WTC11 (cell line): ENCODE results near the gene ABHD17C. TPM values are rescaled to one million over a fixed set of nuclear protein-coding genes. Genes with fewer than 3 reads are reported as not detected.

Experiments
- ATAC-seq: fragments of 200-7000 bp; cut with Tn5 transposase; 2 replicates; pipeline ENCODE4 v1.10.0; 2021; ENCODE audit warnings: mild to moderate bottlenecking, moderate library complexity
- CTCF ChIA-PET: fragments of 300-600 bp; sonication (Branson Sonifier 250); formaldehyde crosslinking; loops from one replicate; lab custom pipeline; 2021; ENCODE audit warnings: antibody characterized with exemption; lab: Charles Lee
- POLR2A ChIA-PET: fragments of 350-600 bp; sonication (Branson Sonifier 250); formaldehyde crosslinking; loops from one replicate; lab custom pipeline; 2021; ENCODE audit warnings: antibody characterized with exemption; lab: Charles Lee
- DNase-seq: peaks from one replicate; pipeline ENCODE4 v3.0.0; 2021; ENCODE audit warnings: low spot score
- H3K27ac Mint-ChIP-seq: 2 replicates; pipeline ENCODE4 v1.8.0; 2021; ENCODE audit warnings: mixed read lengths
- H3K27me3 Mint-ChIP-seq: 2 replicates; pipeline ENCODE4 v1.8.0; 2021; ENCODE audit warnings: low read depth, mild to moderate bottlenecking, moderate library complexity, mixed read lengths
- H3K36me3 Mint-ChIP-seq: 2 replicates; pipeline ENCODE4 v1.8.0; 2021; ENCODE audit warnings: mixed read lengths
- H3K4me1 Mint-ChIP-seq: 2 replicates; pipeline ENCODE4 v1.8.0; 2022; ENCODE audit warnings: mixed read lengths
- H3K4me3 Mint-ChIP-seq: 2 replicates; pipeline ENCODE4 v1.8.0; 2021; ENCODE audit warnings: mild to moderate bottlenecking, moderate library complexity, mixed read lengths
- H3K9me3 Mint-ChIP-seq: 2 replicates; pipeline ENCODE4 v1.8.0; 2021; ENCODE audit warnings: mixed read lengths
- AR ChIP-seq: fragments of 250-450 bp; sonication (Bioruptor Pico); IDR thresholded peaks from 2 replicates; pipeline ENCODE4 v1.9.0; 2021; ENCODE audit warnings: mild to moderate bottlenecking
- ARID4B ChIP-seq: sonication (generic); formaldehyde crosslinking; IDR thresholded peaks from 2 replicates; pipeline ENCODE4 v1.8.0; 2023; ENCODE audit warnings: missing genetic modification reagents, mild to moderate bottlenecking, borderline replicate concordance
- CREM ChIP-seq: sonication (generic); formaldehyde crosslinking; IDR thresholded peaks from 2 replicates; pipeline ENCODE4 v1.8.1; 2022; ENCODE audit warnings: mild to moderate bottlenecking, missing genetic modification reagents, moderate library complexity
- FOXK1 ChIP-seq: sonication (generic); formaldehyde crosslinking; IDR thresholded peaks from 2 replicates; pipeline ENCODE4 v1.8.0; 2022; ENCODE audit warnings: mild to moderate bottlenecking, moderate library complexity, missing genetic modification reagents
- FOXP4 ChIP-seq: sonication (generic); formaldehyde crosslinking; IDR thresholded peaks from 2 replicates; pipeline ENCODE4 v1.8.0; 2022; ENCODE audit warnings: mild to moderate bottlenecking, missing genetic modification reagents
- HMGXB4 ChIP-seq: sonication (generic); formaldehyde crosslinking; IDR thresholded peaks from 2 replicates; pipeline ENCODE4 v1.8.1; 2023; ENCODE audit warnings: mild to moderate bottlenecking, moderate library complexity, missing genetic modification reagents
- KAT7 ChIP-seq: sonication (generic); formaldehyde crosslinking; IDR thresholded peaks from 2 replicates; pipeline ENCODE4 v1.8.1; 2023; ENCODE audit warnings: missing genetic modification reagents, mild to moderate bottlenecking, borderline replicate concordance
- OVOL2 ChIP-seq: fragments of 250-450 bp; sonication (Bioruptor Pico); IDR thresholded peaks from 2 replicates; pipeline ENCODE4 v1.9.0; 2021; ENCODE audit warnings: mild to moderate bottlenecking, borderline replicate concordance
- SMAD4 ChIP-seq: sonication (generic); formaldehyde crosslinking; IDR thresholded peaks from 2 replicates; pipeline ENCODE4 v1.8.0; 2022; ENCODE audit warnings: mild to moderate bottlenecking, missing genetic modification reagents
- TEAD1 ChIP-seq: sonication (generic); formaldehyde crosslinking; IDR thresholded peaks from 2 replicates; pipeline ENCODE4 v1.8.0; 2022; ENCODE audit warnings: mild to moderate bottlenecking, missing genetic modification reagents
- ZNF138 ChIP-seq: sonication (generic); formaldehyde crosslinking; conservative IDR thresholded peaks from 2 replicates; pipeline ENCODE4 v1.8.1; 2022; ENCODE audit warnings: mild to moderate bottlenecking, moderate library complexity, missing genetic modification reagents
- ZNF232 ChIP-seq: sonication (generic); formaldehyde crosslinking; IDR thresholded peaks from 2 replicates; pipeline ENCODE4 v1.8.0; 2022; ENCODE audit warnings: mild to moderate bottlenecking, missing genetic modification reagents
- ZNF416 ChIP-seq: fragments of 250-450 bp; sonication (Bioruptor Pico); IDR thresholded peaks from 2 replicates; pipeline ENCODE4 v1.9.0; 2021; ENCODE audit warnings: mild to moderate bottlenecking, inconsistent platforms
- ZNF512 ChIP-seq: sonication (generic); formaldehyde crosslinking; IDR thresholded peaks from 2 replicates; pipeline ENCODE4 v1.8.1; 2022; ENCODE audit warnings: missing genetic modification reagents, borderline replicate concordance
- ZNF671 ChIP-seq: fragments of 250-450 bp; sonication (Bioruptor Pico); IDR thresholded peaks from 2 replicates; pipeline ENCODE4 v1.8.0; 2021; ENCODE audit warnings: mild to moderate bottlenecking
- total RNA-seq: library from RNA; stranded (reverse); gene quantifications from 3 replicates; pipeline ENCODE4 v1.2.3, GENCODE V29; 2021
- TF ChIP-seq, protein P1 (sequence below): sonication (generic); formaldehyde crosslinking; IDR thresholded peaks from 2 replicates; pipeline ENCODE4 v1.8.1; 2022; ENCODE audit warnings: low read depth, missing genetic modification reagents, borderline replicate concordance
- TF ChIP-seq, protein P2 (sequence below): sonication (generic); formaldehyde crosslinking; IDR thresholded peaks from 2 replicates; pipeline ENCODE4 v1.8.1; 2023; ENCODE audit warnings: mild to moderate bottlenecking, missing genetic modification reagents

ABHD17C gene
- total RNA-seq, 1 experiment from 2014 or later, result 29.0 TPM

- TF ChIP-seq, protein P1, sequence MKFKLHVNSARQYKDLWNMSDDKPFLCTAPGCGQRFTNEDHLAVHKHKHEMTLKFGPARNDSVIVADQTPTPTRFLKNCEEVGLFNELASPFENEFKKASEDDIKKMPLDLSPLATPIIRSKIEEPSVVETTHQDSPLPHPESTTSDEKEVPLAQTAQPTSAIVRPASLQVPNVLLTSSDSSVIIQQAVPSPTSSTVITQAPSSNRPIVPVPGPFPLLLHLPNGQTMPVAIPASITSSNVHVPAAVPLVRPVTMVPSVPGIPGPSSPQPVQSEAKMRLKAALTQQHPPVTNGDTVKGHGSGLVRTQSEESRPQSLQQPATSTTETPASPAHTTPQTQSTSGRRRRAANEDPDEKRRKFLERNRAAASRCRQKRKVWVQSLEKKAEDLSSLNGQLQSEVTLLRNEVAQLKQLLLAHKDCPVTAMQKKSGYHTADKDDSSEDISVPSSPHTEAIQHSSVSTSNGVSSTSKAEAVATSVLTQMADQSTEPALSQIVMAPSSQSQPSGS (CRISPR knock-in tag), result no peak
- no peak for TF ChIP-seq ZNF671 (CRISPR knock-in tag)
- no peak for TF ChIP-seq ZNF232 (CRISPR knock-in tag)
- no peak for TF ChIP-seq TEAD1 (CRISPR knock-in tag)
Measured at GRCh38 chr15:80766275-80766674, 71.2 kb downstream of the ABHD17C start (continued).

DNA sequence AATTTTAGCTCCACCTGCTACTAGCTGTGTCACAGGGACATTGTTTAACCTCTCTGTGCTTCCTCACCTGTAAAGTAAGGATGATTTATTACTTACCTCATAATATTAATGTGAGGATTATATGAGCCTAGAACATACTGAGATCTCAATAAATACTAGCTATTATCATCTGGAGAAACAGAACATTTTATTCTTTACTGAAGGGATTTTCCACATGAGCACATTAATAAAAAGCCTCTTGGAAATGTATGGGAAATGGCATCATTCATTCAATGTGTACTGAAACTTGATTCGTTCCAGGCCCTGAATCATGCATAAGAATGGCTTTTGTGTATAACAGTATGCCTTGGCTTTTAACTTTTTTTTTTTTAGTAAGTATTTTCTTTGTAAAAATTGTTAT lies 73.0 kb downstream of the ABHD17C start:
- ChIA-PET POLR2A (no interaction called here), CTCF (interaction anchor here (1.2 kb wide), 1 partner anchor 8 kb away, joined by 9 read pairs; no protein-coding TSS in a partner anchor)
- Mint-ChIP-seq H3K27me3 (no peaks in the 10 kb centered on the region), H3K9me3 (peaks cover 8% of the 10 kb centered on the region), H3K36me3 (no peaks in the 10 kb centered on the region), H3K4me3 (no peak overlapping the region), H3K4me1 (peaks cover 5% of the 10 kb centered on the region), H3K27ac (no peak overlapping the region)
- ATAC-seq (no peak), DNase-seq (no peak)
- TF ChIP-seq ZNF512 (CRISPR knock-in tag), result no peak
- no peak for TF ChIP-seq CREM (CRISPR knock-in tag)
- no peak for TF ChIP-seq HMGXB4 (CRISPR knock-in tag)
- TF ChIP-seq ARID4B (CRISPR knock-in tag), result no peak
- TF ChIP-seq, protein P1 (CRISPR knock-in tag), result no peak
- TF ChIP-seq TEAD1 (CRISPR knock-in tag), result no peak
- TF ChIP-seq OVOL2 (CRISPR knock-in tag), result no peak
- no peak for TF ChIP-seq ZNF416
- no peak for TF ChIP-seq ZNF138 (CRISPR knock-in tag)
- TF ChIP-seq SMAD4, result no peak
- no peak for TF ChIP-seq AR (CRISPR knock-in tag)
- no peak for TF ChIP-seq FOXP4 (CRISPR knock-in tag)
- TF ChIP-seq FOXK1 (CRISPR knock-in tag), result no peak
- TF ChIP-seq, protein P2, sequence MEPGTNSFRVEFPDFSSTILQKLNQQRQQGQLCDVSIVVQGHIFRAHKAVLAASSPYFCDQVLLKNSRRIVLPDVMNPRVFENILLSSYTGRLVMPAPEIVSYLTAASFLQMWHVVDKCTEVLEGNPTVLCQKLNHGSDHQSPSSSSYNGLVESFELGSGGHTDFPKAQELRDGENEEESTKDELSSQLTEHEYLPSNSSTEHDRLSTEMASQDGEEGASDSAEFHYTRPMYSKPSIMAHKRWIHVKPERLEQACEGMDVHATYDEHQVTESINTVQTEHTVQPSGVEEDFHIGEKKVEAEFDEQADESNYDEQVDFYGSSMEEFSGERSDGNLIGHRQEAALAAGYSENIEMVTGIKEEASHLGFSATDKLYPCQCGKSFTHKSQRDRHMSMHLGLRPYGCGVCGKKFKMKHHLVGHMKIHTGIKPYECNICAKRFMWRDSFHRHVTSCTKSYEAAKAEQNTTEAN (CRISPR knock-in tag), result no peak
- TF ChIP-seq KAT7 (CRISPR knock-in tag), result no peak
